Type B pancreatic cell (in vitro differentiated cells): ENCODE results near the gene MINDY4B. TPM values are rescaled to one million over a fixed set of nuclear protein-coding genes. Genes with fewer than 3 reads are reported as not detected.

Source experiments
- DNase-seq: peaks from one replicate; pipeline ENCODE4 v3.0.0; 2021; ENCODE audit warnings: mixed read lengths; ENCODE audit not compliant: unreplicated experiment; ENCODE audit errors: extremely low spot score
- H3K27ac Mint-ChIP-seq: 2 replicates; pipeline ENCODE4 v1.8.0; 2021; ENCODE audit warnings: mild to moderate bottlenecking, mixed read lengths
- H3K27me3 Mint-ChIP-seq: 2 replicates; pipeline ENCODE4 v1.8.0; 2021; ENCODE audit warnings: mixed read lengths
- H3K36me3 Mint-ChIP-seq: 2 replicates; pipeline ENCODE4 v1.8.0; 2021; ENCODE audit warnings: mixed read lengths
- H3K4me1 Mint-ChIP-seq: one replicate; pipeline ENCODE4 v1.8.0; 2021; ENCODE audit warnings: mixed read lengths; ENCODE audit not compliant: unreplicated experiment
- H3K4me3 Mint-ChIP-seq: 2 replicates; pipeline ENCODE4 v1.8.0; 2021; ENCODE audit warnings: mild to moderate bottlenecking, mixed read lengths
- H3K9me3 Mint-ChIP-seq: 2 replicates; pipeline ENCODE4 v1.8.0; 2021; ENCODE audit warnings: mixed read lengths
- CTCF ChIP-seq: fragments of 200-600 bp; sonication (generic); conservative IDR thresholded peaks from 2 replicates; pipeline ENCODE4 v1.5.0; 2021; ENCODE audit warnings: antibody characterized with exemption, mild to moderate bottlenecking
- long read RNA-seq: library from polyadenylated mRNA; unstranded; transcript quantifications from one replicate; pipeline ENCODE4 v2.0.0, GENCODE V29; 2020
- total RNA-seq: library from RNA; stranded (reverse); gene quantifications from 2 replicates; pipeline ENCODE4 v1.2.1, GENCODE V29; 2021; ENCODE audit warnings: low replicate concordance

Gene MINDY4B
- not detected in 2 replicates for total RNA-seq
- long read RNA-seq: 0 reads

- Mint-ChIP-seq H3K27me3 (peaks cover 23% of the 10 kb centered on the region), H3K4me3 (no peak within 1 kb of the TSS), H3K36me3 (no peaks in the 10 kb centered on the region), H3K4me1 (no peaks in the 10 kb centered on the region), H3K9me3 (no peaks in the 10 kb centered on the region), H3K27ac (no peak within 1 kb of the TSS)
- DNase-seq: no peak
- no peak for TF ChIP-seq CTCF
Measured at GRCh38 chr3:150905339-150905738, at the start of gene MINDY4B. Gene MINDY4B, minus strand, starts transcription at chr3:150905439. Its CDS starts 0 bp downstream, at chr3:150905439.

DNA sequence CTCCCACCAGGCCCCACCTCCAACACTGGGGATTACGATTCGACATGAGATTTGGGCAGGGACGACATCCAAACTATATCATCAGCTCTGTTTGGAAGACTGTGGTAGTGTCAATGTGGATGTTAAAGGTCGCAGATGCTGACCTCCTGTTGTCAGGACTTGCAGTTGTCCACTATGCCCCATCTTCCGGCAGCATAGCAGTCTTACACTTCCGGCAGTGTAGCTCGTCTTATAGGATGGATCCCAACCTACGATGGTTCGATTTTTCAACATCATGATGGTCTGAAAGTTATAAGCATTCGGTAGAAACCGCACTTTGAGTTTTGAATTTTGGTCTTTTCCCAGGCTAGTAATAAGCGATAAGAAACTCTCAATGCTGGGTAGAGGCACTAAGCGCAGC lies 46.7 kb upstream of the MINDY4B start:
- no peaks in the 10 kb centered on the region for H3K9me3 Mint-ChIP-seq
- H3K27me3 Mint-ChIP-seq: peaks cover 10% of the 10 kb centered on the region
- H3K4me3 Mint-ChIP-seq: no peak overlapping the region
- H3K27ac Mint-ChIP-seq: no peak overlapping the region
- DNase-seq: no peak
- no peaks in the 10 kb centered on the region for H3K36me3 Mint-ChIP-seq
- no peak for TF ChIP-seq CTCF
- no peaks in the 10 kb centered on the region for H3K4me1 Mint-ChIP-seq

- Mint-ChIP-seq H3K36me3 (no peaks in the 10 kb centered on the region), H3K9me3 (no peaks in the 10 kb centered on the region), H3K27me3 (peaks cover 6% of the 10 kb centered on the region), H3K4me3 (no peak overlapping the region), H3K4me1 (no peaks in the 10 kb centered on the region), H3K27ac (no peak overlapping the region)
- DNase-seq: no peak
- no peak for TF ChIP-seq CTCF
Measured at GRCh38 chr3:150945226-150946032, 40.2 kb upstream of the MINDY4B start.

- H3K27ac Mint-ChIP-seq: no peak overlapping the region
- no peak for TF ChIP-seq CTCF
- no peak for DNase-seq
- H3K36me3 Mint-ChIP-seq: no peaks in the 10 kb centered on the region
- no peak overlapping the region for H3K4me3 Mint-ChIP-seq
- no peaks in the 10 kb centered on the region for H3K4me1 Mint-ChIP-seq
- H3K27me3 Mint-ChIP-seq: peaks cover 4% of the 10 kb centered on the region
- no peaks in the 10 kb centered on the region for H3K9me3 Mint-ChIP-seq
Measured at GRCh38 chr3:150942221-150942620, 37.0 kb upstream of the MINDY4B start.

- Mint-ChIP-seq H3K4me3 (no peak overlapping the region), H3K9me3 (no peaks in the 10 kb centered on the region), H3K27me3 (no peaks in the 10 kb centered on the region), H3K36me3 (no peaks in the 10 kb centered on the region), H3K4me1 (peaks cover 11% of the 10 kb centered on the region), H3K27ac (no peak overlapping the region)
- no peak for TF ChIP-seq CTCF
- DNase-seq: no peak
Measured at GRCh38 chr3:150936693-150937092, 31.5 kb upstream of the MINDY4B start.
